Measurements from ENCODE around the gene C16orf87.

C16orf87 gene

DNA sequence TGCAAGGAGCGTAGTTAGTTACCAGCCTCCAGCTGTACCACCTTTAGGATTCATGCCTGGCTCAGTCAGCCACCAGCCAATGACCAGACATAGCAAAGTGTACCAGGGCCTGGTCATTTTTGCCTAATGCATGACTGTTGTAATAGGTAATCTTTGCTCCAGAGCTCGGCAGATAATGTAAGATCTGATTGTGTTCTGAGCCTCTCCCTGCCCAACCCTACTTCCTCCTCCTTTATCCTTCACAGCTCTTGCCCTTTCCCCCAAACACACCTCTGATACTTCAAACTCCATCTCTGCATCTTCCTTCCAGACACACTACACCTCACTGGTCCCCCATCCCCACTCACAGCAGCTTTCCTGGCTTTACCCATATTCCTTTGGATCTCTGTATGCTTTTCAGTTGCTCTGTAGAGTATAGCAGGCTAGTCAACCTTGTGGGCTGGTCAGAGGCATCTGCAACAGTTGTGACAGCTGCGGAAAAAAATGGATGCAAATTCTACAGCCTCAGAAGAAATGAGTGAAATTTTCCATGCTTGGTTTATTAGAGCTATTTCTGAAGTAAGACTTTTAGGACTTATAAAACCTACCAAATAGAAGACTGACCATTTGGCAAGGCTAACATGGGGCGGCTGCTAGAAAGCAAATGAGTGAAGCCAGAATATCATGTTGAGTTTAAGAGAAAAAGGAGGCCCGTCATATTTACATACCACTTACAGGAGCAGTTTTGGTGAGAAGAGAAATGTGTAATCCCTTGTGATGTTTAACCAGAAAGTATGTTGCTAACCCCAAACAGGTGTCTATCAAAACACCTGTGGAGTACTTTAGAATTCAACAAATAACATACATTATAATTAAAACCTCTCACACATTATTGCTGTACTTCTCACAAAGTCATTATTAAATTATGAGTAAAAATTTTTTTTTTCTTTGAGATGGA, 19.9 kb upstream of the C16orf87 start:
- TF ChIP-seq, protein P1, sequence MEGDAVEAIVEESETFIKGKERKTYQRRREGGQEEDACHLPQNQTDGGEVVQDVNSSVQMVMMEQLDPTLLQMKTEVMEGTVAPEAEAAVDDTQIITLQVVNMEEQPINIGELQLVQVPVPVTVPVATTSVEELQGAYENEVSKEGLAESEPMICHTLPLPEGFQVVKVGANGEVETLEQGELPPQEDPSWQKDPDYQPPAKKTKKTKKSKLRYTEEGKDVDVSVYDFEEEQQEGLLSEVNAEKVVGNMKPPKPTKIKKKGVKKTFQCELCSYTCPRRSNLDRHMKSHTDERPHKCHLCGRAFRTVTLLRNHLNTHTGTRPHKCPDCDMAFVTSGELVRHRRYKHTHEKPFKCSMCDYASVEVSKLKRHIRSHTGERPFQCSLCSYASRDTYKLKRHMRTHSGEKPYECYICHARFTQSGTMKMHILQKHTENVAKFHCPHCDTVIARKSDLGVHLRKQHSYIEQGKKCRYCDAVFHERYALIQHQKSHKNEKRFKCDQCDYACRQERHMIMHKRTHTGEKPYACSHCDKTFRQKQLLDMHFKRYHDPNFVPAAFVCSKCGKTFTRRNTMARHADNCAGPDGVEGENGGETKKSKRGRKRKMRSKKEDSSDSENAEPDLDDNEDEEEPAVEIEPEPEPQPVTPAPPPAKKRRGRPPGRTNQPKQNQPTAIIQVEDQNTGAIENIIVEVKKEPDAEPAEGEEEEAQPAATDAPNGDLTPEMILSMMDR (conservative IDR thresholded peaks at IDR 0.05; ENCODE audit: low read length): no peak
- DNase-seq (ENCODE audit: low read depth): no peak
- no peak overlapping the region for H3K4me3 ChIP-seq (ENCODE audit: low read length)

DNA sequence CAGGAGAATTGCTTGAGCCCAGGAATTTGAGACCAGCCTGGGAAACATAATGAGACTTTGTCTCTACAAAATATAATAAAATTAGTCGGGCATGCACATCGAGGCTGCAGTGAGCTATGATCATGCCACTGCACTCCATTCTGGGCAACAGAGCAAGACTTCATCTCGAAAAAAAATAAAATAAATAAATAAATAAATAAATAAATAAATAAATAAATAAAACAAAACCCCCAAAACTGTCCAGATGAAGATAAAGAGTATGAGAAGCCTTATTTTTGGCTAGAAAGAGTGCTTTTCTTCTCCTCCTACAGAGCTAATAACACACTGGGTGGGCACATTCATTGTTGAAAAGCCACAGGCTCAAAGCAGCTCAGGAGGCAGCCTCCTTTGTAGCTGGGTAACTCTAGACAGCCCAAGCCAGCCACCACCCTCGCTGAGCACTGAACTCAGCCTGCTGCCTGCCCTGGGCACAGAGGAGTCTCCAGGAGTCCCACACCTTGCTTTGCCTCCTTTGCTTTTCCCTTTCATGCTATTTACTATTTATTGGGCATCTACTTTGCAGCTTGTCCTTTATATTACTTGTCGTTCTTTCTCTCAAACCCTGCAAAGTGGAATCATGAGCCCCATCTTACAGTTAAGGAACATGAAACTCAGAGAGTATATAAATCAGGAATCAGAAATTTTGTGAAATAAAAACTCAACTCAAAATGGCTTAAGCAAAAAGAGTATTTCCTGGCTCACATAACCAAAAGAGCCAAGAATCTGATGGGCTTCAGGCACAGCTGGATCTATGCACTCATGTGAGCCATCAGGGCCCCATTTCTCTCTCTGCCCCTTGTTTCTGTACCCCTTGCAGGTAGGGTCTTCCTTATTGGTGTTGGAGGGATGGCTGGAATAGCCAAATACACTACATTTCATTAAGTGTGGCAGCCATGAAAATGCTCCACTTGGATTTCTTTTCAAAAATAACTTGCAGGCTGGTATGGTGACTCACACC, 18.1 kb upstream of the C16orf87 start:
- TF ChIP-seq, protein P1 (conservative IDR thresholded peaks at IDR 0.05; ENCODE audit: low read length): no peak
- DNase-seq (ENCODE audit: low read depth): no peak
- H3K4me3 ChIP-seq (ENCODE audit: low read length): no peak overlapping the region

DNA sequence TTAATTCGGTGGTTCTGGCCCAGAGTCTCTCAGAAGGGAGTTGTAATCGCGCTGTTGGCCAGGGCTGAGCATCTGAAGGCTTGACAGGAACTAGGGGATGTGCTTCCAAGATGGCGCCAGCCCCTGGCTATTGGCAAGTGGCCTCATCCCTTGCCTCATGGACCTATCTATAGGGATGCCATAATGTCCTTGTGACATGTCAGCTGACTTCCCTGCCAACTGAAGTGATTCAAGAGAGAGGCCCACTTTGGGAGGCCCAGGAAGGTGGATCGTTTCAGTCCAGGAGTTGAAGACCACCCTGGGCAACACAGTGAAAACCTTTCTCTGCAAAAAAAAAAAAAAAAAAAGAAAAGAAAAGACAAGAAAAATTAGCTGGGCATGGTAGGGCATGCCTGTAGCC, 15.0 kb upstream of the C16orf87 start:
- H3K4me3 ChIP-seq (ENCODE audit: low read length): no peak overlapping the region
- DNase-seq (ENCODE audit: low read depth): no peak
- TF ChIP-seq, protein P1 (conservative IDR thresholded peaks at IDR 0.05; ENCODE audit: low read length): no peak

DNA sequence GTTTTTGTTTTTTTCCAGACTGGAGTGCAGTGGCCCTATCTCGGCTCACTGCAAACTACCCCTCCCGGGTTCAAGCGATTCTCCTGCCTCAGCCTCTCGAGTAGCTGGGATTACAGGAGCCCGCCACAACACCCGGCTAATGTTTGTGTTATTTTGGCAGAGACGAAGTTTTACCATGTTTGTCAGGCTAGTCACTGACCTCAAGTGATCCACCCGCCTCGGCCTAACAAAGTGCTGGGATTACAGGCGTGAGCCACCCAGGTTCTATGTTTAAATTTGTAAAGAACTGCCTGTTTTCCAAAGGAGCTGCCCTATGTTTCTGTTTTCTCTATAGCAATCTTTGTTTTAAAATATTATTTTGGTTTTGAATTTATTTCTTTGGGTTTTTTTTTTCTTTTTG, 13.8 kb upstream of the C16orf87 start:
- no peak for DNase-seq (ENCODE audit: low read depth)
- no peak overlapping the region for H3K4me3 ChIP-seq (ENCODE audit: low read length)
- TF ChIP-seq, protein P1 (conservative IDR thresholded peaks at IDR 0.05; ENCODE audit: low read length): no peak

DNA sequence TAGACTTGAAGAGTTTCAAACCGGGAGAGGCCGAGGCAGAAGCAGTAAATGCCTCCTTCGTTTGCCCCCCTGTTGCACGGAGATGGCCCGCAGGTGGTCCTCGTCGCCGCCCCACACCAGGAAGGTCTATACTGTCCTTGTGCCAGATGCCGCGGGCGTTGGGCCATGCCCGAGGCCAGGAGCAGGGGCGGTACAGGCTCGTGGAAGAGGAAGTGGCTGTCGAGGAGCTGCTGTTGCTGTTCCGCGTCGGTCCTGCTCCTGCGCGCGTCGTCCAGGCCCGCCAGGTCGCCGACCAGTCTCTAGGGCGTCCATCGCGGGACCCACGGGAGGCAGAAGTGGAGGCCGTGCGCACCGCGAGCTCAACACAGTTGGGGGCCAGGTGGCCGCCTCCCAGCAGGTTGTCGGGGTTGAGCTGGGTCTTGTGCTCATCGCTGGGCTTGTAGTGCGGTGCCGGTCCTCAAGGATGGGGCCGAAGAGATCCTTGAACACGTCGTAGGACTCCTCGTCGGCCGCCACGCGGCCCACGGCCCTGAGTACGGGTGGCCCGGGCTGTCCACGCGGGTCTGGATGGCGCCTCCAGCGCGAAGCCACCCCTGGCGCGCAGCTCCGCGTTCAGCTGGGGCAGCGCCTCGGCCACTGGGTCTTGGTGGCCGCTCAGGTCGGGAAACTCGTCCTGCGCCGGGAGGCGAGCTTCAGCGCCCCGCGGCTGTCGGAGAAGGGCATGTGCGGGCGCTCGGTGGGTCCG, 13.1 kb upstream of the C16orf87 start:
- H3K4me3 ChIP-seq (ENCODE audit: low read length): no peak overlapping the region
- no peak for DNase-seq (ENCODE audit: low read depth)
- TF ChIP-seq, protein P1 (conservative IDR thresholded peaks at IDR 0.05; ENCODE audit: low read length): no peak

DNA sequence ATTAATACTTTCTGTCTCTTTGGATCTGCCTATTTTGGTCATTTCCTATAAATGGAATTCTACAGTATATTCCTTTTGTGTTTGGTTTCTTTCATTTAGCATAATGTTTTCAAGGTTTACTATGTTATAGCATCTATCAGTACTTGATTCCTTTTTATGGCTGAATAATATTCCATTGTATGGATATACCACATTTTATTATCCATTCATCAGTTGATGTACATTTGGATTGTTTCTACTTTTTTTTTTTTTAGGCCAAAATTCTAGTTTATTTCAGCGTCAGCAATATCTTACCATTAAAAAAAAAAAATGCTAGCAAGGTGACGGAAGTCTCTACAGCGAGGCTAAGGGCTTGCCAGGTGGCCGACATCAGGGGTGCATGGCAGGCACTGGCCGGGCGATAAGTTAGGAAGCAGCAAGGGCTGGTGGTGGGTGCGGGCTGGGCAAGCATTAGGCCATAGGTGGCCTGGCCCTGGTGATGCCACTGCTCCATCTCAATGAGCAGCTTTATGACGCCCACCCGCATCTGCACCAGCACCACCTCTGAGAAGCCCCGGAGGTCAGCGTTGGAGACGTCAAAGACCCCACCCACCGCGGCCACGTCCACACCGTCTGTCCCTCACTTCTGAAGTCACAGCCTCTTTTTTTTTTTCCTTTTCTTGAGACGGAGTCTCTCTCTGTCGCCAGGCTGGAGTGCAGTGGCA, 11.4 kb upstream of the C16orf87 start:
- H3K4me3 ChIP-seq (ENCODE audit: low read length): no peak overlapping the region
- TF ChIP-seq, protein P1 (conservative IDR thresholded peaks at IDR 0.05; ENCODE audit: low read length): no peak
- no peak for DNase-seq (ENCODE audit: low read depth)
